ENCODE results near the gene BMERB1.
A peak's percentile ranks its signal among the peaks of the same experiment; 100 is the strongest.
"Not testable (repeated sequence)": the region's sequence is repeated elsewhere in the genome, so short reads cannot be mapped to it uniquely, and the experiment has no call there.

The BMERB1 gene

DNA sequence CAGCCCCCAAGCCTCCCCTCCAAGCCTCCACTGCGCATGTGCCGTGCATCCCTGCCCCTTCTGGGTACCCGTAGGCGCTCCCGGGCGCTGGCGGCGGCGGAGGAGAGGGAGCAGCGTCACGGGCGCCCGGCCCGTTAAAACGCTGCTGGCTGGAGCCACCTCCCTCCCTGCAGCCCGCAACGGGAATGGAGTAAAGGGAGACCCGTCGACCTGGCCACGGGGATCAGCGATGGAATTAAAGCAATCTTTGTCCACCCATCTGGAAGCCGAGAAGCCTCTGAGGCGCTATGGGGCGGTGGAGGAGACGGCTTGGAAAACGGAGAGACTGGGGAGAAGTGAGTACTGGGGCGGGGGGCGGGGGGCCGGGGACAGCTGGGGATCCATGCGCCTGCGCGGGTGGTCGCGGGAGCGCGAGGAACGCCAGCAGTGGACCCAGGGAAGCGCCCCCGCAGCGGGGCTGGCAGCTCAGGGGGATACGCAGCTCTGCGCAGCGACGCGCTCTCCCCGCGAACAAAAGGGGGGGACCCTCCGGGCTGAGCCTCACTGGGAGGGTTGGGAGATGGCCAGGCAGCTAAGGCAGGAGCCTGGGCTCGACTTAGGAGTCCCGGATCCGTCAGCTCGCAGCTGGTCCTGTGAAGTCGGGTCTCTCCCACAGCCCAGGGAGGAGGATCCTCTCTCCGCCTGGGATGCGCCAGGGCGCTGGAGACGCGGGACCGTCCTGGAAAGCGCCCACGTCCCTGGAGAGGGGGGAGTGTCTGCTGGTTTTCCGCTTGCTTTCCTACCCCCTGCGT, at the start of gene BMERB1:
TSS of gene BMERB1 (plus strand) at position 164 of the 791 bp plus-strand sequence. CDS start at position 230, 66 bp downstream.
- peak; percentile 82 for DNase-seq

DNA sequence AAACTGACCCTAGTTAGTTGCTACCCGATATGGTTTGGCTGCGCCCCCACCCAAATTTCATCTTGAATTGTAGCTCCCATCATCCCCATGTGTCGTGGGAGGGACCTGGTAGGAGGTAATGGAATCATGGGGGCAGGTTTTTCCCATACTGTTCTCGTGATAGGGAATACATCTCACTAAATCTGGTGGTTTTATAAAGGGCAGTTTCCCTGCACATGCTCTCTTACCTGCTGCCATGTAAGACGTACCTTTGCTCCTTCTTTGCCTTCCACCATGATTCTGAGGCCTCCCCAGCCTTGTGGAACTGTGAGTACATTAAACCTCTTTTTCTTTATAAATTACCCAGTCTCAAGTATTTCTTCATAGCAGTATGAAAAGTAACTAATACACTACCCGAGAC, 46.3 kb upstream of the BMERB1 start:
- DNase-seq, result not testable (repeated sequence)

DNA sequence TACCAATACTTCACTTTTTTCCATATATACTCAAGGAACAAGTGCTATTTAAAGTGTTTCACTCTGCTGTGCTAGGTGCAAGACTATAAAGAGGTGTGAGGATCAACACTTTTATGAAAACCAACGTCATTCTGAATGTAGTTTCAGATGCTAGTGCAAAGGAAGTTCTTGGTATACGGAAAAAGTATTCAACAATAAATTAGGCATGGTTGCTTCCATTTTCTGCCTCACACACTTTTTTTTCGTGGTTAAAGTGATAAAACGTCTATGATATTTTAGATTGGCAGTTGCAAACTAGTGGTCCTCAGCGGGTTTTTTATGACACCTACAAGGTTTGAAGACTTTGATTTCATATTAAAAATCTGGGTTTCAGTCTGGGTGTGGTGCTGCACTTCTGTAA, 44.5 kb upstream of the BMERB1 start:
- DNase-seq, result not testable (repeated sequence)

DNA sequence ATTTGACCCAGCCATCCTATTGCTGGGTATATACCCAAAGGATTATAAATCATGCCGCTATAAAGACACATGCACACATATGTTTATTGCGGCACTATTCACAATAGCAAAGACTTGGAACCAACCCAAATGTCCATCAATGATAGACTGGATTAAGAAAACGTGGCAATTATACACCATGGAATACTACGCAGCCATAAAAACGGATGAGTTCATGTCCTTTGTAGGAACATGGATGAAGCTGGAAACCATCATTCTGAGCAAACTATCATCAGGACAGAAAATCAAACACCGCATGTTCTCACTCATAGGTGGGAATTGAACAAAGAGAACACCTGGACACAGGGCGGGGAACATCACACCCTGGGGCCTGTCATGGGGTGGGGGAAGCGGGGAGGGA, 41.4 kb upstream of the BMERB1 start:
- not testable (repeated sequence) for DNase-seq

DNA sequence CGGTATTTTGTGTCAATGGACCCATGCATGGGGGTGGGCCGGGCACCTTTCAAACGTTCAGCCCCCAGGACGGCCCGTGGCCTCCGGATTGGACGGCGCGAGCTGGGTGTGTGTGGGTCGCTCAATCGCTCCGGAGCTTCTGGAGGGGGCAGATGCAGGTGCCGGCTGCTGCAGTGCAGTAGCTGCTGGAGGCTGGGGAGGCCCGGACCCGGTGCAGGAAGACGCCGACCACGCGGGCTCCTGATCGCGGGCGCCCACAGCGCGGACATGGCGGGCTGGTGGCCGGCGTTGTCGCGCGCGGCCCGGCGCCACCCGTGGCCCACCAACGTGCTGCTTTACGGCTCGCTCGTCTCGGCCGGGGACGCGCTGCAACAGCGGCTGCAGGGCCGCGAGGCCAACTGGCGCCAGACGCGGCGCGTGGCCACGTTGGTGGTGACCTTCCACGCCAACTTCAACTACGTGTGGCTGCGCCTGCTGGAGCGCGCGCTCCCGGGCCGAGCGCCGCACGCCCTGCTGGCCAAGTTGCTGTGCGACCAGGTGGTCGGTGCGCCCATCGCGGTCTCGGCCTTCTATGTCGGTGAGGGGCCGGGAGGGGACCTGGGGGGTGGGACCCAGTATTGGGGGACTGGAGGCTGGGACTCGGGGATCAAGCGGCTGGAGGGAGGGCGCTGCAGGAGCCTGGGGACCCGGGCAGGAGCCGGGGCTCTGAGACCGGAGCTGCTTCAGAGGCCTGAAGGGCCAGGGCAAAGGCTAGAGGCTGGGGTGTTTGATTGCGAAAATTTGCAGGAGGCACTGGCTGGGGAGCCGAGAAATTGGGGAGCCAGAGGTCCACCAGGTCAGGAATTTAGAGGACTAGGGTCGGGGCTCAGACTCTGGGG, 38.5 kb upstream of the BMERB1 start, which contains the start of gene MPV17L:
TSS of gene MPV17L (plus strand) at position 124 of the 878 bp plus-strand sequence. CDS start at position 268, 144 bp downstream.
- DNase-seq, result not testable (repeated sequence)

DNA sequence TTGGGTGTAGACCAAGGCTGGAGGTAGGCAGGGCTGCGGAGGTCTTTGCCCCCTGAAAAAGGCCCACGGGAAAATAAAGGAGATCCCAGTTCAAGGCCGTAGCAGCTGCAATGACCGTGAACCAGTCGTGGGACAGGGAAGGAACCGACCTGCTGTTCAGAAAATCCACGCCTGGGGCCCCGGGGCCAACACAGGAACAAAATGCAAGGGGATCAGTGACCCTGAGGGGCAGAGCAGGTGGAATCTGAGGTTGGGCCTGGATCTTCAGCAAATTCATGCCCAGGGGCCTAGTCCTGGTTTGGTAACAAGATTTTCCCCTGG, 37.9 kb upstream of the BMERB1 start:
- not testable (repeated sequence) for DNase-seq

DNA sequence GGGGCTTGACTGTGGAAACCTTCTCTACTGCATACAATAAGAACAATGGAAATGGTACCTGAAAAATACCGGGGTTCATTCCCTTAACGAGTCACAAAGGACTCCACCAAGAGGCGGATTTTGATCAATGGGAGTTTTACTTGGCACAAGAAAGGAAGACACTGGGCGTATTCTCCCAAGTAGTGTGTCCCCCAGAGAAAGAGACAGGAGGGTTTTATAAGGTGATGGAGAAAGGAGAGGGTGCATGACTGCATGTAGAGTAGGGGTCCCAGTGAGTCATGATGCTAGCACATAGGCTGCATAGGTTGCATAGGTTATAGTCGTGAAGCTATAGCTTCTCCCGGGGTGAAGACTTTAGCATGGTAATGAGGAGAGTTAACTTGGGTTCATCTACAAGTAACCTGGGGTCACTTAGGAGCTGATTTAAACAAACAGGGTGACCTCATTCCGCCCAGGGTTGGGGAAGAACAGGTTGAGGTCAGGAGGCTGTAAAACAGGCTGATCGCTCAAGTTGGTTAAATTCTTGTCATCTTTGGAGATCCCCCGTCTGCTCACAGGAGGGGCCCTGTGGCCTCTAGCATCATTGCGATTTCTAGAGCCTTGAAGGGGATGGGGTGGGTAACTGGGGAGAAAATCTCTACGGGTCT, 37.3 kb upstream of the BMERB1 start:
- no peak for DNase-seq

DNA sequence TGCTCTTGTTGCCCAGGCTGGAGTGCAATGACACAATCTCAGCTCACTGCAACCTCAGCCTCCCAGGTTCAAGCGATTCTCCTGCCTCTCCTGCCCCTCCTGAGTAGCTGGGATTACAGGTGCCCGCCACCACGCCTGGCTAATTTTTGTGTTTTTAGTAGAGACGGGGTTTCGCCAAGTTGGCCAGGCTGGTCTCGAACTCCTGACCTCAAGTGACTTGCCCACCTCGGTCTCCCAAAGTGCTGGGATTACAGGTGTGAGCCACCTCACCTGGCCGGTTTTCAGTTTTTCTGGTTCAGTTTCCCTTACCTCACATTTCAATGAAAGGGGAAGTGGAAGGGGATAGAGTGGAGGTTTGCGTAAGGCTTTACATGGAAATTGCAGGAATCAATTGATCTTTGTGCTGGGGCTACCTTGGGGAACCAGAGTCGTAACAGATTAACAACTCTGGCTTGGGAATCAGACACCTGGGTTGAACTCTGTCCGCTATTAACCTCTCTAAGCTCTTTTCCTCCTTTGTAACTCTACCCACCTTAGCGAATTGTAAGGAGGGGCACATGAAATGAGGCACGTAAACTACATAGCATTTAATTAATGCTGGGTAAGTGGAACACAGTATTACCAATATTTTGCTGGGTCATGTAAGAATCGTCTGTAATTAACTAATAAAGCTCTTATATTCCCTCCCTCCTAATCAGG, 35.6 kb upstream of the BMERB1 start:
- DNase-seq, result no peak

DNA sequence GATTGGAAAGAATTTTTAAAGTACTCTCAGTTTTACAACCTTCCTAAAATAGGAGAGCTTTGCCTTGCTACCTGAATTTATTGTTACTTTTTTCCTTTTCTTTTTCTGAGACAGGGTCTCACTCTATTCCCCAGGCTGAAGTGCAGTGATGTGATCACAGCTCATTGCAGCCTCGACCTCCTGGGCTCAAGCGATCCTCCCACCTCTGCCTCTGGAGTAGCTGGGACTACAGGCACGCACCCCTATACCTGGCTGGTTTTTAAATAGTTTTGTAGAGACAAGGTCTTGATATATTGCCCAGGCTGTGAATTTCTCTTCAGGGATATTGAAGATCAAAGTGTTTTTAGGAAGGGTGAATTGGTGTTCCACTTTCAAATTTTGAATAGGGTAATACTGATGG, 35.1 kb upstream of the BMERB1 start:
- DNase-seq, result no peak

DNA sequence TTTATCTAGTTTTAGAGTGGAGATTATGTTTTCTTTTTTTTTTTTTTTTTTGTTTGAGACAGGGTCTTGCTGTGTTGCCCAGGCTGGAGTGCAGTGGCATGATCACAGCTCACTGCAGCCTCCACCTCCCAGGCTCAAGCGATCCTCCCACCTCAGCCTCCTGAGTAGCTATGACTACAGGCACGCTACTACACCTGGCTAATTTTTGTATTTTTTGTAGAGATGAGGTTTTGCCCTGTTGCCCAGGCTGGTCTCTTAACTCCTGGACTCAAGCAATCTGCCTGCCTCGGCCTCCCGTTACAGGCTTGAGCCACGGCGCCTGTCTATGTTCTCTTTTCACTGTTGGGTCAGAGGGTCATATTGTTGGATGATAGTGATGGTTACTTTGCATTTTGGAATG, 34.1 kb upstream of the BMERB1 start:
- DNase-seq, result not testable (repeated sequence)

DNA sequence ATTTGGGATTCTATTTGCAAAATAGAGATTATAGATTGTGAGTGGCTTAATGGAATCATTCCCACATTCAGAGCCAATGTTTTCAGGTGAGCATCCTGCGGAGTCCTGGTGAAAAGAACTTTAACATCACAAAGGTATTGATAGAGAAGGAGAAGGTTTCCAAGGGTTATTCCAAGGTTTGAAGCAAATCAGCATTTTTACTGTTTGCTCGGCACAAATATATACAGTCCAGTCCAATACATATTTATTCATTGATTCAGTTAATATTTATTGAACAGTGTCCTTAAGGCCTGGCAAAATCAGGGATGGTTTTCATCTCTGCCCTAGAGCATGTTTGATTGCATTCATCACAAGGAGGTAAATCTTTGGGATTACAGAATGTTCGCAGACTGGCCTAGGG, 32.4 kb upstream of the BMERB1 start:
- DNase-seq, result no peak

DNA sequence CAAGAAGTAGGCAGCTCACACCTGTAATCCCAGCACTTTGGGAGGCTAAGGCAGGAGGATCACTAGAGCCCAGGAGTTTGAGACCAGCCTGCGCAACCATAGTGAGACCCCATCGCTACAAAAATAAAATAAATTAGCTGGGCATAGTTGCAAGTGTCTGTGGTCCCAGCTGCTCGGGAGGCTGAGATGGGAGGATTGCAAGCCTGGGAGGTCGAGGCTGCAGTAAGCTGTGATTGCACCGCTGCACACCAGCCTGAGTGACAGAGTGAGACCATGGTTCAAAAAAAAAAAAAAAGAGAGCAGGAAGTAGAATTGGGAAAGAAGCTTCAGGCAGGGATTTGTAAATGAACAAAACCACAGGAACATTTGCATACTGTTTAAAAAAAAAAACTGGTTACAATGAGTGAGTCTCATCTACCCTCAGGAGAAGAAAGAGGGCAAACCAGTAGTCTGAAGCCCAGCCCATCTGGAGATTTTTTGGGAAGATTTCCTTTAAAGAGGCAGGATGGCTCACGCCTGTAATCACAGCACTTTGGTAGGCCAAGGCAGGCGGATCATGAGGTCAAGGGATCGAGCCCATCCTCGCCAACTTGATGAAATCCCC, 30.9 kb upstream of the BMERB1 start:
- no peak for DNase-seq

DNA sequence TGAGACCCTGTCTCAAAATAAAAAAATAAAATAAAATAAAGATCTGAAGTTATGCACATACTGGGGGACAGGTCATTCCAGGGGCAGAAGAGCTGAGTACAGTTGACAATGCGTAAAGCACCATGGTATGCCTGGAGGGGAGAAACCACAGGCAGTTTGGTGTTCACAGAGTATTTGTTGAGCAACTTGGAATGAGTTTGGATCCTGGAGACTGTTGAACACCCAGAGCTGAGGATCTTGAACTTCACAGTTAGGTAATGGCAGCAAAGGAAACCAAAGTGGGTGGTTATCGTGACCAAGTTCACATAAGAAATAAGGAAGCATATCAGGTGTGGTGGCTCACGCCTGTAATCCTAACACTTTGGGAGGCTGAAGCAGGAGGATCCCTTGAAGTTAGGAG, 30.3 kb upstream of the BMERB1 start:
- DNase-seq, result not testable (repeated sequence)

DNA sequence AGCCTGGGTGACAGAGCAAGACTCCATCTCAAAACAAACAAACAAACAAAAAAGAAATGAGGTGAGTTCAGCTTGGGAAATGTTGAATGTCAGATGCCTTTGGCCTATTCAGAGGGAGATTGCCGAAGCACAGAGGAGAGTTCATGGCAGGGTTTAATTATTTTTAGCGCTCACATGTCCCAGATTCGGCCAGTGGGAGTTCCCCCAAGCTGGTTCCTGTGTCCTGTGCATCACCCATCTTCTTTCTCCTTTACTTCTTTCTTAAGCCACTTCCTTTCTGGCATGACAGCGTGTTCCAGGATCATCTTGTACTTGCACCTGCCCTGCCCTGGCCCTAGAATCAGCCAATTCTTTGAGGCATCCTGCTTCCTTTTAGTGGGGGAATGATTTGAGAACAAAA, 29.6 kb upstream of the BMERB1 start:
- no peak for DNase-seq

DNA sequence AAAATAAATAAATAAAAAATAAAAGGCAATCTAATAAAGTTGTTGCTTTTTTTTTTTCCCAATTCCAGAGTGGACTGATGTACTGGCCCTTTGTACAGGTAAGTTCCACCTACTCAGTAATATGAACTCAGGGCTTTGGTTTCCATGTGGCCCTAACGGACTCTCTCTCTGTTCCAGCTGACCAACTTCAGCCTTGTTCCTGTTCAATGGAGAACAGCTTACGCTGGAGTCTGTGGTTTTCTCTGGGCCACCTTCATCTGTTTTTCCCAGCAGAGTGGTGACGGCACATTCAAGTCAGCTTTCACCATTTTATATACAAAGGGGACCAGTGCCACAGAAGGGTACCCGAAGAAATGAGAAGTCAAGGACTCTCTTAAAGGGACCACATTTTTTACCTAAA, 26.6 kb upstream of the BMERB1 start:
- not testable (repeated sequence) for DNase-seq

DNA sequence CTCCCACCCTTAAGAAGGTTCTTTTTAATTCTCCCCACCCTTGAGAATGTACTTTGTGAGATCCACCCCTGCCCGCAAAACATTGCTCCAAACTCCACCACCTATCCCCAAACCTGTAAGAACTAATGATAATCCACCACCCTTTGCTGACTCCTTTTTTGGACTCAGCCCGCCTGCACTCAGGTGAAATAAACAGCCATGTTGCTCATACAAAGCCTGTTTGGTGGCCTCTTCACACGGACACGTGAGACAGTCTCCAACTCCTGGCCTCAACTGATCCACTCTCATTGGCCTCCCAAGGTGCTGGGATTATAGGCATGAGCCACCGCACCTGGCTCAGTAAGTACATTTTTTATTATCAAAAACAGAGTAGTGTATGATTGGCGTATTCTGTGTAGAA, 24.9 kb upstream of the BMERB1 start:
- DNase-seq, result not testable (repeated sequence)

DNA sequence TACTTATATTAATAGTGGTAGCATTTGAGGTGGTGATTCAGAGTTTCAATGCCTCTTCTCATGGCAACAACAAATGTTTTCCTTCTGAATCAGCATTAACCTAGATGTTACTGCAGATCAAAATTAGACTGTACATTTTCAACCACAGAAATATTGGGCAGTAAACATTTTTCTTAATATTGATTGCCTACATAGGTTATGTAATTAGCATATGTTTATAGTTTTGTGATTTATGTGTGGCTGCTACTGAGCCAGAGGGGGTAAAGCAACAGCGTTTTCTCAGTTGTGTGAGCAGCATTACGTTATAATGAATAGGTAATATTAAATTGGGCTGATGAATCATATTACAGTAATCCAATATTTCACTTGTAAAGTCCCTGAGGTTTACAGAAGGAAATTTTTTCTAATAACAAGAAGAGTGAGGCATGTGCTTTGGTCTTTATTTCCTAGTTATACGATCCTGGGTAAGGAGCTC, 18.8 kb upstream of the BMERB1 start:
- DNase-seq, result no peak

DNA sequence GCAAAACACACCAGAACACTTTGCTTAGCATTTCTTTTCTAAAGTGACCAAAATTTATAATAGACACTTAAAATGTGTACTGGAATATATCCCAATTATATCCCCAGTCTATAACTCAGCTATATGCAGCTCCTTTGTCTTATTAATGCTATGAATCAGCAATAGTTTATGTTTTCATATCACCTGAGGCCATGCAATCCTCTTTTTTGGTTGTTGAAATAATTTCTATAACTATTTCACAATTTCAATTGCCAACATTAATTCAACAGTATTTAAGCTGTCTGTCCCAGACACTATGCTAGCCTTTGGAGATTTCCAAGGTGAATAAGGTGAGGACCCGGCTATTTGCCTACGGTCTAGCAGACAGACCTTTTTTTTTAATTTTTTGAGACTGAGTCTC, 17.2 kb upstream of the BMERB1 start:
- no peak for DNase-seq

DNA sequence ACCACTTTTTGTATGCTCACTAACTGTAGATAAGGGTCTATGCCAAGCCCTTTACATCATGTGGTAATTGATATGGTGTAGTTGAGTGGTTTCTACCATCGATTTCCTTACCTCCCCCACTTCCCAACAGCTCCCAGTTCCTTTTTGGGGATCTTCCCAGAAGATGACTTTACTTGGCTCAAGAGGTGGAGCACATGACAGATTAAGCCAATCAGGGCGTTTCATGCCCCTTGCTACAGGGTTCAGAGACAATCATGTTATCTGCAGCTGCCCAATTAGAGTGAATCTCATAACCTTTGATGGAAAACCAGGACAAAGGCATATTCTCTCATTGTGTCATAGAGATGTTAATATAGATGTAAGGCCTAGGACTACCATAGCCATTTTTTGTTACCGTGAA, 16.2 kb upstream of the BMERB1 start:
- DNase-seq, result no peak

DNA sequence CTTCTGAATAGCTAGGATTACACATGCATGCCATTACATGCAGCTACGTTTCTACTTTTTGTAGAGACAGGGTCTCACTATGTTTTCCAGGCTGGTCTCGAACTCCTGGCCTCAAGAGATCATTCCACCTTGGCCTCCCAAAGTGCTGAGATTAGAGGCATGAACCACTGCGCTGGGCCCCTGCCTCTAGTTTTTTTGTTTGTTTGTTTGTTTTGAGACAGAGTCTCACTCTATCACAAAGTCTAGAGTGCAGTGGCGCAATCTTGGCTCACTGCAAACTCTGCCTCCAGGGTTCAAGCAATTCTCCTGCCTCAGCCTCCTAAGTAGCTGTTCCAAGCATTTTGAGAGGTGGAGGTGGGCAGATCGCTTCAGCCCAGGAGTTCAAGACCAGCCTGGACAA, 12.7 kb upstream of the BMERB1 start:
- not testable (repeated sequence) for DNase-seq

DNA sequence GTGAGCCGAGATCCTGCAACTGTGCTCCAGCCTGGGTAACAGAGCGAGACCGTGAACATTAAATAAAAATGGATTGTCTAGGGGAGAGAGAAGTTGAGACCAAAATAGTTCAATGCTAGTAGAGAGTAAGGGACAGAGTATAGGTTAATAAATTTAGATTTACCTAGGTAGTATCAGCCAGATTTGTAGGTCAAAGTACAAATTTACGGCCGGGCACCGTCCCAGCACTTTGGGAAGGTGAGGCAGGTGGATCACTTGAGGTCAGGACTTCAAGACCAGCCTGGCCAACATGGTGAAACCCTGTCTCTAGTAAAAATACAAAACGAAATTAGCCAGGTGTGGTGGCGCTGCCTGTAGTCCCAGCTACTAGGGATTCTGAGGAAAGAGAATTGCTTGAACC, 12.2 kb upstream of the BMERB1 start:
- DNase-seq, result no peak

DNA sequence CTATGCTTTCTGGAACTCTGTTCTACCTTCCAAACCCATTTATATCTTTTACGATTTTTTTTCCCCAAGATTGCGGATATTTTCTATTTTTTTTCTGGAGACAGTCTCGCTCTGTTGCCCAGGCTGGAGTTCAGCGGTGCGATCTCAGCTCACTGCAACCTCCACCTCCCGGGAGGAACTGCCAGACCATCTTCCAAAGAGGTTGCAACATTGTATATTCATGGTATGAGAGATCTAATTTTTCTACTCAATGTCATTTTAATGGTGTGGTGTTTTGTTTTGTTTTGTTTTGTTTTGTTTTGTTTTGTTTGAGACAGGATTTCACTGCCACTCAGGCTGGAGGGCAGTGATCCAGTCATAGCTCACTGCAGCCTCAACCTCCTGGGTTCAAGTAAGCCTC, 8.5 kb upstream of the BMERB1 start:
- no peak for DNase-seq
